K562 (cell line): ENCODE results near the gene SERPINE3. TPM values are rescaled to one million over a fixed set of nuclear protein-coding genes. Genes with fewer than 3 reads are reported as not detected.

ENCODE experiments used
- CREB3L1 ChIP-seq: fragments of 450-650 bp; IDR thresholded peaks from 2 replicates; pipeline ENCODE4 v1.6.1; 2014; ENCODE audit warnings: low read depth, mild to moderate bottlenecking, moderate library complexity, borderline replicate concordance
- DACH1 ChIP-seq: fragments of 450-650 bp; IDR thresholded peaks from 2 replicates; pipeline ENCODE4 v1.6.1; 2018; ENCODE audit not compliant: partially characterized antibody
- HDAC1 ChIP-seq, 2 experiments: fragments of 450-650 bp; IDR thresholded peaks; 2 replicates each; pipeline ENCODE4 v1.6.1; 2016 to 2017; ENCODE audit warnings: inconsistent platforms in 1 of 2, mild to moderate bottlenecking in 1 of 2, moderate library complexity in 1 of 2
- POLR2G ChIP-seq: fragments of 200-400 bp; formaldehyde crosslinking; IDR thresholded peaks from 2 replicates; pipeline ENCODE4 v1.6.1; 2017; ENCODE audit warnings: low read depth, mild to moderate bottlenecking, antibody characterized with exemption, low read length, moderate library complexity
- RNF219 ChIP-seq: fragments of 250-450 bp; sonication (Bioruptor Pico); IDR thresholded peaks from 2 replicates; pipeline ENCODE4 v1.5.0; 2022; ENCODE audit warnings: mild to moderate bottlenecking
- XRCC3 ChIP-seq: fragments of 450-650 bp; IDR thresholded peaks from 2 replicates; pipeline ENCODE4 v1.6.1; 2017; ENCODE audit warnings: mild to moderate bottlenecking, moderate library complexity
- ZNF232 ChIP-seq: sonication (generic); formaldehyde crosslinking; IDR thresholded peaks from 2 replicates; pipeline ENCODE4 v1.8.0; 2022; ENCODE audit warnings: mild to moderate bottlenecking, missing genetic modification reagents
- ZNF24 ChIP-seq: fragments of 450-650 bp; IDR thresholded peaks from 2 replicates; pipeline ENCODE4 v1.6.1; 2016
- ZNF253 ChIP-seq: fragments of 250-450 bp; sonication (Bioruptor Pico); conservative IDR thresholded peaks from 2 replicates; pipeline ENCODE4 v1.6.1; 2021; ENCODE audit warnings: mild to moderate bottlenecking
- ZNF282 ChIP-seq: sonication (generic); formaldehyde crosslinking; IDR thresholded peaks from 2 replicates; pipeline ENCODE4 v1.8.1; 2023; ENCODE audit warnings: missing genetic modification reagents
- ZNF444 ChIP-seq: fragments of 250-450 bp; sonication (Bioruptor Pico); IDR thresholded peaks from 2 replicates; pipeline ENCODE4 v1.4.0; 2020; ENCODE audit warnings: mild to moderate bottlenecking, moderate library complexity
- ZNF511 ChIP-seq: sonication (generic); formaldehyde crosslinking; IDR thresholded peaks from 2 replicates; pipeline ENCODE4 v1.8.0; 2022; ENCODE audit warnings: mild to moderate bottlenecking, missing genetic modification reagents
- polyA plus RNA-seq, 8 experiments: library from polyadenylated mRNA; depleted of rRNA in 4 of 8; stranded (reverse) in 5 of 8; unstranded in 3 of 8; fragments of >200 nt; fragmentation: Nextera tagmentation in 2 of 8; fragmentation: Illumina TruSeq in 1 of 8; extraction: Ambion mirVana in 2 of 8; extraction: Trizol in 1 of 8; gene quantifications; 2 replicates each; pipeline versions ENCODE4 v1.2.1 to v1.2.3, GENCODE V29; 2011 to 2014; ENCODE audit warnings: inconsistent platforms in 1 of 8, missing spikeins in 1 of 8
- total RNA-seq, 7 experiments: library from RNA; depleted of rRNA in 6 of 7; stranded (reverse); fragments of >200 nt in 6 of 7; fragmentation: Illumina TruSeq in 2 of 7; extraction: Trizol in 2 of 7; gene quantifications; 2 replicates each; pipeline versions ENCODE4 v1.2.1 to v1.2.3, GENCODE V29; 2011 to 2021; ENCODE audit warnings: low replicate concordance in 1 of 7

Gene SERPINE3
- total and polyA plus RNA-seq, 9 of the 15 experiments (the other 6 are each of a cell fraction or from before 2014, with no cell fraction given), result not detected

DNA sequence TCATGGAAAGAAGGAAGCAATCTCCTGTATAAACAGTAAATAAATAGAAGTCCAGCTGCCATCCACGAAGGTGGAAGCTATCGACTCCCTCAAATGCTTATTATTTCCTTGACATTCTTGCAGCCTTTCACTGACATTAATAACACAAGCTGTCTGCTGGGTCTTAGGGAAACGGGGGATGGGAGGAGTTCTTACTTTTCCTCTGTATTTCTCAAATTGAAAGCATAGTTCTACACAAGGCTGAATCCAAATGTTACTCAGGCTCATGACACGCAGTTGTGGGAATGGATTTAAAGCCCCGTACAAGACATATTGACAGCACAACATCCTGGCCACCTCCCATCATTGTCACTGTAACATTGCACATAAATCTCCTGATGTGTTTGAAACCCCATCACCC is 4.0 kb downstream of the SERPINE3 start (continued):
- TF ChIP-seq RNF219 (CRISPR knock-in tag), result no peak
- TF ChIP-seq POLR2G, result no peak
- TF ChIP-seq DACH1, result no peak
- TF ChIP-seq CREB3L1, result no peak
- no peak for TF ChIP-seq XRCC3
- no peak for TF ChIP-seq ZNF253 (CRISPR knock-in tag)
- TF ChIP-seq ZNF511, result no peak
- TF ChIP-seq HDAC1 (IDR thresholded peaks at IDR 0.05), result no peak
- no peak for TF ChIP-seq ZNF444
- no peak for TF ChIP-seq ZNF24
- TF ChIP-seq ZNF232 (CRISPR knock-in tag), result no peak
- no peak for TF ChIP-seq ZNF282 (CRISPR knock-in tag)
